Gastrocnemius medialis (tissue), 4 donors: ENCODE measurements around the gene HIGD2A. TPM values are rescaled to one million over a fixed set of nuclear protein-coding genes. Genes with fewer than 3 reads are reported as not detected.

Source experiments
- ATAC-seq, 2 donors: fragments of 150-250 bp; one replicate each; pipeline ENCODE4 v1.9.1; 2016
- DNase-seq, 2 donors: peaks; one replicate each; pipeline ENCODE4 v3.0.0-alpha.2; 2019
- H3K27ac ChIP-seq, 4 donors: fragments of 200-600 bp; sonication (generic); 1 replicate in 1 of 4; 2 replicates in 3 of 4; pipeline ENCODE4 v1.5.1; 2016 to 2018; ENCODE audit warnings: mild to moderate bottlenecking in 2 of 4, moderate library complexity in 1 of 4
- H3K27me3 ChIP-seq, 3 donors: fragments of 200-600 bp; sonication (generic) in 2 of 3; 1 replicate in 1 of 3; 2 replicates in 2 of 3; pipeline versions ENCODE4 v1.5.1 to v1.6.0; 2016 to 2019; ENCODE audit warnings: mild to moderate bottlenecking in 1 of 3, moderate library complexity in 1 of 3
- H3K36me3 ChIP-seq, 2 donors: fragments of 200-600 bp; sonication (generic) in 1 of 2; one replicate each; pipeline ENCODE4 v1.5.1; 2017 to 2018
- H3K4me1 ChIP-seq, 2 donors: fragments of 200-600 bp; sonication (generic) in 1 of 2; one replicate each; pipeline ENCODE4 v1.5.1; 2016 to 2017; ENCODE audit warnings: mild to moderate bottlenecking in 2 of 2
- H3K4me3 ChIP-seq, 4 donors: fragments of 200-600 bp; sonication (generic) in 3 of 4; 1 replicate in 1 of 4; 2 replicates in 3 of 4; pipeline ENCODE4 v1.5.1; 2016 to 2019; ENCODE audit warnings: mild to moderate bottlenecking in 2 of 4
- H3K9me3 ChIP-seq, 3 donors: fragments of 200-600 bp; sonication (generic) in 2 of 3; 1 replicate in 1 of 3; 2 replicates in 2 of 3; pipeline ENCODE4 v1.5.1; 2016 to 2019
- CTCF ChIP-seq, 5 experiments: fragments of 450-650 bp in 3 of 5; fragments of 200-600 bp in 2 of 5; sonication (generic) in 2 of 5; IDR thresholded peaks in 4 of 5; conservative IDR thresholded peaks in 1 of 5; 1 replicate in 4 of 5; 2 replicates in 1 of 5; pipeline ENCODE4 v1.5.1; 2016 to 2019; ENCODE audit warnings: antibody characterized with exemption in 5 of 5, mild to moderate bottlenecking in 3 of 5, moderate library complexity in 3 of 5
- POLR2A ChIP-seq, 2 donors: fragments of 450-650 bp; IDR thresholded peaks; one replicate each; pipeline ENCODE4 v1.6.1; 2017; ENCODE audit warnings: antibody characterized with exemption in 2 of 2, mild to moderate bottlenecking in 2 of 2, moderate library complexity in 2 of 2
- in situ Hi-C, 4 donors: fragments of 200-750 bp; cut with MboI; loops; one replicate each; pipeline versions ENCODE4 v1.15.0 to v1.8.0; 2017; ENCODE audit warnings: low sequenced_read_pairs in 4 of 4
- intact Hi-C: fragments of 100-400 bp; cut with DNase I; formaldehyde crosslinking; loops from one replicate; pipeline ENCODE4 v1.15.1; 2023; ENCODE audit warnings: low total_unique reads
- total RNA-seq, 4 donors: library from RNA; depleted of rRNA; stranded (reverse); fragments of >200 nt; gene quantifications; one replicate each; pipeline versions ENCODE4 v1.1.0 to v1.2.3, GENCODE V29; 2016

The HIGD2A gene
- total RNA-seq, 4 donors from 2014 or later, result 189 to 274 (median 229) TPM

DNA sequence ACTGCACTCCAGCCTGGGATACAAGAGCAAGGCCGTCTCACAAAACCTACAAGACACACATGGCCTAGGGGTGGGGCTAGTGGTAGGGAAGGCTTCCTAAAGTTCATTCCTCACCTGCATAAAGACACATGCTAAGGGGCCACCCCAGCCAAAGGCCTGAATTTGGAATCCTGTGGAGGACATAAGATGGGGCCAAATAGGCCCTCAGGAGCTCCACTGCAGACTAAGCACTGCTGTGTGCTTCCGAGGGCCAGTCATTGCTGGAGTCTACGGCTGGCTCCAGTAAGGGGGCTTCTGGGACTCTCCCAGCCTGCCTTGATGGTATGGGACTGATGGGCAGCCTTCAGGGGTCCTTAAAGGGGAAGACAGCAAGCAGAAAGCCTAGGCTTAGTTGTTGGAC is 5.8 kb upstream of the HIGD2A start:
- DNase-seq, result no peak
- TF ChIP-seq POLR2A (IDR thresholded peaks at IDR 0.05) (no peak), CTCF (IDR thresholded peaks at IDR 0.05 in 4 of 5, conservative IDR thresholded peaks at IDR 0.05 in 1 of 5) (no peak)
- intact Hi-C loops (loop anchor here (10.0 kb wide), 3 partner anchors 262 to 1162 kb away; partner anchors contain the start of genes TSPAN17 and ZNF346), in situ Hi-C loops (no loop called here)
- Histone ChIP-seq H3K36me3 (peaks cover 0 to 38% of the 10 kb centered on the region in 2 donors), H3K9me3 (no peaks in the 10 kb centered on the region), H3K4me3 (no peak overlapping the region), H3K27me3 (no peaks in the 10 kb centered on the region), H3K27ac (peak overlapping the region; percentile 92 to 98 (median 96)), H3K4me1 (peaks cover 42 to 54% of the 10 kb centered on the region in 2 donors)
- no peak for ATAC-seq

DNA sequence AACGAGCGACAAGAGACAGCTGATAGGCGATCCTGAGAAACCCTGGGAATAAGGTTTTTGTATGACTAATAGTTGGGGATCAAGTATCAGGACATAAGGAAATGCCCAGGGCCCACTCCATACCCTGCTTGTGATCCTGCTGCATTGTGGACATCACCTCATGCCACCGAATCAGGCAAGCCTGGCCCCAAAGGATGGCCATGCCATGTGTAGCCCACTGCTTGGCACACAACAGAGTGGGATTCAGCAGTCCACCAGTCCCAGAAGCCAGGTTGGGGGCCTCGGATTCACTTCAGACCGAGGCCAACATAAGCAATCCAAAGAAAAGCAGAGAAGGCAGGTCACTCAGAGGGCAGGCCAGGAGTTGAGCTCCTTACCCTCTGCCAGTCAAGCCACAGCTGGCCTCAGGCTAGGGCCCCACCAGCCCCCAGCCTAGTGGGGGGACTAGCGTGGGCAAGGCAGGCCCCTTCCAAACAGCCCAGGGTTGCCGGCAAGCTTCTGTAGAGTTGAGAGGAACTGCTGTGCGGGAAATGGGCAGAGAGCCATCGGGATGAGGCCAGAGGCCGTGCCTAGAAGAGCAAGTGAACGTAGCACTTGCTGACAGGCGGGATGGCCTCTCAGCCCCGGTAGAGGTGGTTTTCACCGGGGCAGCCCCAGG is 5.2 kb upstream of the HIGD2A start:
- H3K4me1 ChIP-seq, result peaks cover 43 to 56% of the 10 kb centered on the region in 2 donors
- H3K27me3 ChIP-seq, result no peaks in the 10 kb centered on the region
- DNase-seq (no peak), ATAC-seq (no peak)
- in situ Hi-C loops, result no loop called here
- no peak for TF ChIP-seq CTCF (IDR thresholded peaks at IDR 0.05 in 4 of 5, conservative IDR thresholded peaks at IDR 0.05 in 1 of 5)
- TF ChIP-seq POLR2A (IDR thresholded peaks at IDR 0.05), result no peak
- peaks cover 0 to 38% of the 10 kb centered on the region in 2 donors for H3K36me3 ChIP-seq
- H3K9me3 ChIP-seq, result no peaks in the 10 kb centered on the region
- peak overlapping the region; percentile 92 to 98 (median 96) for H3K27ac ChIP-seq
- no peak overlapping the region for H3K4me3 ChIP-seq
- intact Hi-C loops, result loop anchor here (10.0 kb wide), 3 partner anchors 261 to 1161 kb away; partner anchors contain the start of genes TSPAN17 and ZNF346

DNA sequence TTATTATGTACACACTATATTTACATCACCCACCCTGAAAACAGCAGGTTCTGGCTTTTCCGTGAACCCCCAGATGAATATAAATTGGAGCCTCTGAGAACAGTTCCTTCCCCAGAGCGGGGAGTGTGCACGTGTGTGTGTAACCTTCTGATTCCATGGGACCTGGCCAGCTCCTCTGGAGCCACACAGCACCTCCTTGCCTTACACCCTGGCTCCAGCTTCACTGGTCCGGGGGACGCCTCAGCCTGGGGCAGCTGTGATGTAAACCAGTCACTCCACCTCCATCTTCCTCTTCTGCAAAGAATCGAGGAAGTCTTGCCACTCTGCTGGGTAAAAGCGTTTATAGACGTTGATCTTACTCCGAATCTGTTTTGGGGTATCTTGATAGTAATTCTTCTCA is 4.6 kb upstream of the HIGD2A start:
- Histone ChIP-seq H3K36me3 (peaks cover 0 to 38% of the 10 kb centered on the region in 2 donors), H3K4me3 (no peak overlapping the region), H3K27ac (peak overlapping the region; percentile 92 to 98 (median 96)), H3K4me1 (peaks cover 43 to 56% of the 10 kb centered on the region in 2 donors), H3K9me3 (no peaks in the 10 kb centered on the region), H3K27me3 (no peaks in the 10 kb centered on the region)
- intact Hi-C loops (loop anchor here (10.0 kb wide), 3 partner anchors 261 to 1161 kb away; partner anchors contain the start of genes TSPAN17 and ZNF346), in situ Hi-C loops (no loop called here)
- no peak for TF ChIP-seq POLR2A (IDR thresholded peaks at IDR 0.05)
- TF ChIP-seq CTCF (IDR thresholded peaks at IDR 0.05 in 4 of 5, conservative IDR thresholded peaks at IDR 0.05 in 1 of 5), result no peak
- ATAC-seq, result no peak
- DNase-seq, result no peak

- H3K9me3 ChIP-seq, result no peaks in the 10 kb centered on the region
- TF ChIP-seq CTCF (IDR thresholded peaks at IDR 0.05 in 4 of 5, conservative IDR thresholded peaks at IDR 0.05 in 1 of 5) (no peak), POLR2A (IDR thresholded peaks at IDR 0.05) (no peak)
- H3K4me3 ChIP-seq, result no peak overlapping the region
- H3K4me1 ChIP-seq, result peaks cover 44 to 58% of the 10 kb centered on the region in 2 donors
- no peak for DNase-seq
- no peak for ATAC-seq
- H3K27me3 ChIP-seq, result no peaks in the 10 kb centered on the region
- in situ Hi-C loops, result no loop called here
- H3K36me3 ChIP-seq, result peaks cover 0 to 38% of the 10 kb centered on the region in 2 donors
- intact Hi-C loops, result loop anchor here (10.0 kb wide), 3 partner anchors 260 to 1160 kb away; partner anchors contain the start of genes TSPAN17 and ZNF346
- H3K27ac ChIP-seq, result peak overlapping the region; percentile 92 to 98 (median 96)
Measured at GRCh38 chr5:176384366-176384930, 4.1 kb upstream of the HIGD2A start.
